HG03571 (cell line): ENCODE data around the gene RFX8.

ENCODE experiments used
- ATAC-seq: cut with Tn5 transposase; IDR thresholded peaks from one replicate; pipeline ENCODE4 v1.9.1; 2021; ENCODE audit not compliant: unreplicated experiment

The RFX8 gene

DNA sequence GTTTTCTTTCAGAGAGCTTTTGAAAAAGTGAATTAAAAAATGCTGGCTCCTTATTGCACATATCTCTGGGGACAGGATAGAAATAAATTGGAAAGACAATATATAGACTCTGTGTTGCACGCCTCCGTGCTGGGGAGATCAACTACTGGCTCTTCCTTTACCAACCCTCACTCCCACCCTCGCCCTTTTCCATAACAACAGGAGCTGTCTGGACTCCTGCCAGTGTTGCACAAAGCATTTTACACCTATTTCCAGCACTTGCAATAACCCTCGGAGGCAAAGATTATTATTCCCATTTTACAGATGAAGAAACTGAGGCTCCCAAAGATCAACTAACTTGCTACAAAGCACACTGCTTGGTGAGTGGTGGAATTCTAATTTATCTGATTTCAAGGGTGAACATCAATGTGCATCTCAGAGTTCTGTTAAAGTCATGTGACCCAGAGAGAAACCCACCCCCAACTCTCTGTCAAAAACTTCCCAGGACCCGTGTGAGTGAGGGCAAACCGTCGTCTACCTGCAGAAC lies 91.8 kb downstream of the RFX8 start:
- ATAC-seq = no peak

DNA sequence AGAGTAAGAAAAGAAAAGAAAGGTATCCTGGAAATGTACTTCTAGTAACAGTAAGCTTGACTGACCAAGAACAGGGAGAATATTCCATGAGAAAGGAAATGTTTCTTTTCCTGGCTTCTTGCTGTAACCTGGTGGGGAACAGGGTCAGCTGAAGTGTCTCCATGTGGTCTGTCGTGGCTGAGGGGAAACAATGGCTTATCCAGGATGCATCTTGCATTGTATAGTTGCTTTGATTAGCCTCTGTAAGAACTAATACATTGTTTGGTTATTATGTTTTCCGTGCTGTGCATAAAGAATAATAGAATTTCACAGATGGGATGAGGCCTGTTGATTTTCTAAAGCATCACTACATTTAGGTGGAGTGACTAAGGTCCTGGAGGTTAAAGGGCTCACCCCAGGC lies 92.5 kb downstream of the RFX8 start:
- no peak for ATAC-seq

DNA sequence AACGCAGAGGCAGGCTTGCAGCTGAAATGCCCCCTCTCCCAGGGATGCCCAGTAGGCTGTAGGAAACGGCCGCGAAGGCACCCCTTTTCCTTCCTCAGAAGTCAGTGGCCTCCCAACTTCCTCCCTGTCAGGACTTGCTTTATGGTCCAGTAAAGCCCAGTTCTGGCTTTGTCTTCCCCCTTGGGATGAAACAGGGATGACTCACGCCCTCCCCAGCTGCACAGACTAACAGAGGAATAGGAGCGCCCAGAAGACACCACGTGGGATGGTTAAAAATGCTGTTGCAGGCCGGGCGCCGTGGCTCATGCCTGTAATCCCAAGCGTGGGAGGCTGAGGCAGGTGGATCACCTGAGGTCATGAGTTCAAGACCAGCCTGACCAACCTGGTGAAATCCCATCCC lies 94.5 kb downstream of the RFX8 start:
- no peak for ATAC-seq

DNA sequence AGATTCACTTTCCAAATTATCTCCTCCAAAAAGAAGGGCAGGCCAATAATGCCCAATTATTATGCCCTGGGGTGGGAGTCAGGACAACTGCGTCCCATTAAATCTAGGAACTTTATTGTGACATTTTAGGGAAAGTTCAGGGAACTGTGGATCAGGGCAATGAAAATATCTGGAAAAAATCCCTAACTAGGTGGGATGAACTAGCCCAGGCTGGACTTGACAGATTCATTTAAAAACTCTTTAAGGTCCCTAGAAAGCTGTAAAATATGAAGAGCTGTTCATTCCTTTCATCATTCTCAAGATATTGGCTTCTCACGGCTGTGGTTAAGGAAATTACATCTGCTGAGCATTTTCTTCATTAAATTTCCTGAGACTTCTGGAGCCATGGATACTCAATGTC lies 95.8 kb downstream of the RFX8 start:
- ATAC-seq = no peak

DNA sequence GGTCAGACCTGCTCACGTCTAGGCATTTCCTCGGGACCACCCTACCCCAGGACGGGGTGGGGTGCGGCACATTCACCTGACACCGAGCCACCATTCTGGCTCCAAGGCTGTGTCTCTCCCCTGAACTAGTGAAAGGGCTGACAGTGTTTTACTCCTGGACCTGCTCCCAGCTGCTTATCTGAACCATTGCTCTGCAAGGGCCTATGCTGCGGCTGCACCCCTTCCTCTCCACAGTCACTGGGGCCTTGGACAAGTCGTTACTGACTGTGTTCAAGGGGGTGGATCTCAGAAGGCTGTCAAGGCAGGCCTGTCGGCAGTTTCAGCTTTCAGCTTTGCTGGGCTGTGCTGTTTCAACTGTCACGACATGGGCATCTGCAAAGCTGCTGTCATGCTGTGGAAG lies 99.3 kb downstream of the RFX8 start:
- no peak for ATAC-seq

DNA sequence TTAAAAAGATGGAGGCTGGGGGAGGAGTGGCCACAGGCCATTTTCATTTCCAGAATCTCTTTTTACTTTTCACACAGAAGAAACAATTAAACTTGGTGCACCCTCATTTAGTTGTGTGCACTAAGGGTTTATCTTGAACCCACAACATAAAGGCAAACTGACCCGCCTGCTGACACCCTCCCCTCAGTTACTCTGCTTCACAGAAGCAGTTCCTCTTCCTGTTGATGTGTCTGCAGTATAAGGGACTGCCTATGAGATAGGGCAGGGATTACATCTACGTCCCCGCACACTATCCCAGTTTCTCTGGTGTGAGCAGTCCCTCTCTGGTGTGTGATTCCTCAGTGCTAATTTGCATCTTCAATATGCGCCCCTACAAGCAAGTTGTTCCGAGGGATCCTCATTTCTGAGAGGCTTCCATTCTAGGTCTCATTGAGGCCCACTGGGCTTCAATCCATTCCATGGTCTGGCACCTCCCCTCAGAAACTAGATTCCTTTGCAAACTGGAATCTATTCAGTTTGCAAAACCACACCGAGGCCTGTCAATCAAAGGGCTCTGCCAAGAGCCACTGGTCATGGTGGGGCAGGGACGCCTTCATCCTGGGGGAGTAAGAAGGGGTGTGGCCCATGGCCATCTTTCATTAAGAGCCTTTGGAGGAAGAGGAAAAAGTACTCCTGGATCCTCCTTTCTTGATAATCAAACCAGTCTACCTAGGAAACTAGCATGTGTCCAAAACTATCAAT lies 99.9 kb downstream of the RFX8 start:
- ATAC-seq = no peak

DNA sequence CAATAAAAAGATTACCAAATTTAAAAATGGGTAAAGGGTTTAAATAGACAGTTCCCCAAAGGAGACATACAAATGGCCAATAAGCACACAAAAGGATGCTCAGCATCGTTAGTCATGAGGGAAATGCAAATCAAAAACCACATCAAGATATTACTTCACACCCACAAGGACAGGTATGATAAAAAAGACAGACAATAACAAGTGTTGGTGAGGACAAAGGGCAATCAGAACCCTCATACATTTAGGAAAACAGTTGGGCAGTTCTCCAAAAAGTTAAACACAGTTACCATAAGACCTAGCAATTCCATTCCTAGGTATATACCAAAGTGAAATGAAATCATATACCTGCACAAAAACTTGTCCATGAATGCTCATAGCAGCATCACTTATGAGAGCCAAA lies 102.1 kb downstream of the RFX8 start:
- no peak for ATAC-seq

DNA sequence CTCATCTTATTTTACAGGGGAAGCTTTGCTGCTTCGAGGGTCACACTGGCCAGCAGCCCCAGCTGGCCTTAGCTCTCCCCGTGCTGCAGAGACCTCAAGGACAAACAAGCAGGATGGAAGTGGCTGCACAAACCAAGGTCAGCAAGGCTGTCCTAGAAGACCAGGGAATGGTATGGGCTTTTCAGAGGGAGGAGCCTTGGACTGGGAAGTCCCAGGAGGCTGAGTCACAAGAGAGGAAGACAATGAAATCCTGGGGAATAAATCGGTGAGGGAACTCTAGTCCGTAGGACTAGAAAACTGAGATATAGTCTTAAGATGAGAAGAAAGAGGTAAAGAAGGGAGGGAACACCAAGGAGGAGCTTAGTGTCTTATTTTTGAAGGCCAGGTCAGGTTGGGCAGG lies 103.3 kb downstream of the RFX8 start:
- no peak for ATAC-seq

DNA sequence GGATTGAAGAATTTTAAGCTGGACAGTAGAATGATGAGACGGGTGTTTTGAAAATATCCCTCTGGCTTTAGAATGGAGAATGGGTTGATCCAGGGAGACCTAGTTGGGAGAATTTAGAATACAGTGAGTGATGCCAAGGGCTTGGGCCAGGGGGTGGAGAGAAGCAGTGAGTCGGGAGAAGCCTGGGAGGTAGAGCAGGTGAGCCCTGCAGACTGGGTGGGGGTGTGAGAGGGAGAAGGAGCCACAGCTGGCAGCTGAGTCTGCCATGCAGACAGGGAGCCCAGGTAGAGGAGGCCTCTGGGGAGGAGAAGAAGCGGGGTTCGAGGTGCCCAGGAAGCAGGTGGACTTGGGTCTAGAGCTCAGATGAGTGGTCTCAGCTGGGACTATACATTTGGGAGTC lies 105.8 kb downstream of the RFX8 start:
- ATAC-seq = no peak

DNA sequence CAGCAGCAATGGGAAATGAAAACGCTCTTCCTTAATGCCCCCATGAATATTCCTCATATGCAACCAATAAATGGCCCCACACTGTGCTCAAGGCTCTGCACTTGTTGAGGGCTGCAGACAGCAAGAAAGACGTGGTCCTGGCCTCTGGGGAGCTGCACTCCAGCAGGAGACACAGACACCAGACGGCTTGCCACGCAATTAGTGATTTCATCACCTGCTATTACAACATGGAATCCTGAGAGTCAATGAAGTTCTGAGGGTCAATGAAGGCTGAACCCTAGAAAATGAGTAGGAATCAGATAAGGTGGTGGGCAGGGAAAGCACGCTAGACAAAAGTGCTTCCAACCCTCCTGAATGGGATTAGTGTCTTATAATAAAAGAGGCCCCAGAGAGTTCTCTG lies 106.5 kb downstream of the RFX8 start:
- ATAC-seq = no peak

DNA sequence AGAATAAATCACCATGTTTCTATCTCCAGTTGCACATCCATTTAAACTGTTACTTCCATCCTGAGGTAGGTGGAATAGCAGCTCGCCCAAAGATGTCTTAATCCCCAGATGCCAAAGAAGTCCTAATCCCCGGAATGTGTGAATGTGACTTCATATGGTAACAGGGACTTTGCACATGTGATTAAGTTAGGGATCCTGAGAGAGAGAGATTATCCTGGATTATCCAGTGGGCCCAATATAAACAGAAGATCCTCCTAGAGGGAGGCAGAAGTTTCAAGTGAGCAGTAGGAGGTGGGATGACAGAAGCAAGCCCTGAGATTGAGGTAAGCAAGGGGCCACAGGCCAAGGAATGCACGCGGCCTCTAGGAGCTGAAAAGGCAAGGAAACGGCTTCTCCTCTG lies 107.4 kb downstream of the RFX8 start:
- ATAC-seq = no peak

DNA sequence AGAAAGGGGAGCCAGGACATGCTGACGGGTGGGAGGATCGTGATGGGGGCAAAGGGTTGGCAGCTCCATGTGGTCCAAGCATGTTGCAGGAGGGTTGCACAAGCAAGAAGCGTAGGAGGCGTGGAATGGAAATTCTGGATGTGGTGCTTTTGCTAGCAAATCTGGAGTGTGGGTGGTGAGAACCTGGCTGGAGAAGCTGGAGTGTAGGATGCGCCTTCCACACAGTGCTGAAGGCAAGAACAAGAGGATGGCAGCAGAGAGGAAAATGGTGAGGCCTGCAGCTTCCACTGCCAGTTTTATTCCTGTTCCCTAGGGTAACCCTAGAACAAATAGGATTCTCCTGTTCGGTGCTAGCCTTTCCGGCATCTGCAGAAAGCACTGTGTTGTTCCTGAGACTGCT lies 110.0 kb downstream of the RFX8 start:
- no peak for ATAC-seq

DNA sequence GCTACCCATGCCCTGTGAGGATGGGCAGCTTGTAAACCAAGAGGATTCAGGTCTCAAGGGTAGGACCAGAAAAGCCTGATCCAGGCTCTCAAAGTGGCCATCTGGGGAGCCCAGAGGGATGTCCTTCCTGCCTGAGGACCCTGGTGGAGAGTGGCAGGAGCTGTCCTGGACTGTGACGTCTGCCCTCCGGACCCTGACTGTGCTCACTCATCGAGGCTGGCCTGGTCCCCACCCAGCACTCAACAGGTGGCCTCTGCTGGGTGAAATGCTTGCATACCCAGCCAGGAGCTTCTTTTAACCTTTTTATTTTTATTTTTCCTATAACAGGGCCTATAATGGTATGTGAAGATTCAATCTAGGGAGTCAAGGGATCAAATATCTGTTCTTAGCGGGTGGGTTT lies 112.1 kb downstream of the RFX8 start:
- ATAC-seq = no peak

DNA sequence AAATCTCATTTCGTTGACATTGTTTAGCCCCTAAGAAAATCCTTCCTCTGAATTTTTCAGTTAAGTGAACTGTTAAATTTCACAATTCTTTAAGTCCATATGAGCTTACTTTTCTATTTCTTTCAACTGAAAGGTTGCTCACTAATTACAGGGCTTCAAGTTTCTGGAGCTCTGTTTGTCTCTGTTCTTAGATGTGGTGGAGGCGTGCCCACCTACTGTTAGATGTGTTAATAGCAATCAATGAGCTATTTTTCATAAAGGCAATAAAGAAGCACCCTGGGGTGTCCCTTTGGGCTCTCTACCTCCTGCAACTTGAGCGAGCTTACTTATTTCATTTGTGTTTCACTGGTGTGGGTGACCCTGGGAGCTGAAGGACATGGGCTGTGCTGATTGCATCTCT lies 112.6 kb downstream of the RFX8 start:
- no peak for ATAC-seq

DNA sequence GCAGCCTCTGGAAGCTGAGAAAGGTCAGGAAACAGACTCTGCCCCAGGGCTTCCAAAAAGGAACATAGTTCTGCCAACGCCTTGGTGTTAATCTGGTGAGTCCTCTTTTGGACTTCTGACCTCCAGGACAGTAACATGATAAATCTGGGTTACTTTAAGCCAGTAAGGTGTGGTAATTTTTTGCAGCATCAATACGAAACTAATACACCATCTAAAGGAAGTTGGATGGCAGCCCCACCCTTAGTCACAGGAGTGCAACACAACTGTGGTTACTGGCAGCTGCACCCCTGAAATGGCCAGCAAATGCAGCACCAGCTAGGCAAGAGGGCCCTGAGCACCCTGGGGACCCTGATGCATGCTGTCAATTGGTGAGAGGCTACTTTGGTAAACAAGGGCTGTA lies 113.4 kb downstream of the RFX8 start:
- no peak for ATAC-seq

DNA sequence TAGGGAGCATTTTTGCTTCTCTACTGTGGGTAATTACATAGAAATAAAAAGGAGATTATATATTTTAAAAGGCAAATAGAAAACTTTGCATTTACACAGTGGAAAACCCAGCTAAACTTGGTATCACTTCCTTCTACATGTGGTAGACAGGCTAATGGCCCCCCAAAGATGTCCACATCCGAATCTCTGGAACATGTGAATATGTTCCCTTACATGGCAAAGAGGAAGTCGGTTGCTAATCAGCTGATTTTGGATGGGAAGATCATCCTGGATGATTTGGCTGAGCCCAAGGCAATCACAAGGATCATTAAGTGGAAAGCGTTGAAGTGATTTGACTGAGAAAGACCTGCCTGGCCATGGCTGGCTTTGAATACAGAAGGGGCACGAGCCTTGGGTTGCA lies 113.8 kb downstream of the RFX8 start:
- no peak for ATAC-seq

DNA sequence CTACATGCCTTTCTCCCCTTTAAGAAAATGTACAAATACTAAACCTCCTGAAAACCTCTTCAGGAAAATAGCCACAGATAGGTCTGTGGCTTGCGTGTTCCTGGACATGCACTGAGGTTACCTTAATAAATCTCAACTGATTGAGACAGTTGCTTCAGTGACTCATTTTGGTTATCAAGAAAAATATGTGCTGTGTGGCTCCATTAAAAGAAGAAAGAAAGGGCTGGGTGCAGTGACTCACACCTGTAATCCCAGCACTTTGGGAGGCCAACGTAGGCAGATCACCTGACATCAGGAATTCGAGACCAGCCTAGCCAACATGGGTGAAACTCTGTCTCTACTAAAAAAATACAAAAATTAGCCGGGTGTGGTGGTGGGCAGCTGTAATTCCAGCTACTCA lies 114.7 kb downstream of the RFX8 start:
- ATAC-seq = no peak

DNA sequence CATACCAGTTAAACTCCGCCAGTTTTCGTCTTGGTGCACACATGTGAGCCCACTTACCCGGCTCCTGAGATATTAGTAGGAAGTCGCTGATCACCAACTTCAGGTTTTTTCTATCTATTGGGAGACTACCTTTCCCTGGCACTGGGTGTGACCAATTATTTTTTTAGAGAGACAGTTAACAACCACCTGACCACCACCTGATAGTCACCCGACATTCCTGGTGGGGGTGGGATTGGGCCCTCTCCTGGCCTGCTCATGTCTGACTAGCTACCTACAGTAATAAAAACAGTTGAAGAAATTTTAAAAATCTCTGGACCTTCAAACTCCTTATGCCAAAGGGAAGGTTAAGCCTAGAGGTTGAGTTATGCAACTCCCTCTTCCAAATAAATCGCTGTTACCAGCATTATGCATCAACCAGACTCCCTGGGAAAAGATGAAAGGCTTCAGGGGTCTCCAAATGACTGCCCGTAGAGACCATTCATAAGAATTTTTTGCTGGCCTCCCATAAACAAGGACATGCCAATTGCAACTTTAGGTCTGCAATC lies 115.4 kb downstream of the RFX8 start:
- no peak for ATAC-seq

DNA sequence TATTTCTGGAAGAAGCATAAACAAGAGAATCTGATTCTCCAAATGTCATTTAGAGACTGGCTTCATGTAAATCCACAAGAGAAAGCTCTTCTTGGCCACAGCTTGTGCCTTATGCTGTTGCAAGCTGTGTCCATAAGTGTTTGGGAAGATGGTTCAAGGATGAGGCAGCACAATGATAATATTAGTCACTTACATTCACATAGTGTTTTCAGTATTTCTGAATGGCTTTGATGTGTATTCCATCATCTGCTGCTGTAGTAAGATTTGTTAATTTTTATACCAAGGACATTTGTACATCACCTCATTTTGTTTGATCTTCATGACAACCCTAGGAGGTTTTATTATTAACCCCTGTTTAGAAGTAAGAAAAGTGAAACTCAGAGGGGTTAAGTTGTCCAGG lies 117.5 kb downstream of the RFX8 start:
- no peak for ATAC-seq

DNA sequence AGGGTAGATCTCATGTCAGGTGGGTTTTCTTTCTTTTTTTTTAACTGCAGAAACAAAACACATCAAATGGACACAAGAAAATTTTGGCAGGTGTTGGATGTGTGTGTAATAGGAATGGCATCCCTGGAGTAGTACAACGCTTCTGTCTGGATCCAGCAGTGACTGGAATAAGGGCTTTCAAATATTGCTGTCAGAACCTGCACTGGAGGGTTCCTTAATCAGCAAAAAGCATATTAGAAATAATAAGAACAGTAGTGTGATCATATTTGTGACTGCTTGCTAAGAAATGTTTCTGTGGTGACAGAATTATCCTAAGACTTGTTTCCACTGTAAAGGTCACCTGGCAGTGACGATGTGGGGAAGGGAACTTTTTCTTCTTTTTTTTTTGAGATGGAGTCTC lies 118.4 kb downstream of the RFX8 start:
- no peak for ATAC-seq

DNA sequence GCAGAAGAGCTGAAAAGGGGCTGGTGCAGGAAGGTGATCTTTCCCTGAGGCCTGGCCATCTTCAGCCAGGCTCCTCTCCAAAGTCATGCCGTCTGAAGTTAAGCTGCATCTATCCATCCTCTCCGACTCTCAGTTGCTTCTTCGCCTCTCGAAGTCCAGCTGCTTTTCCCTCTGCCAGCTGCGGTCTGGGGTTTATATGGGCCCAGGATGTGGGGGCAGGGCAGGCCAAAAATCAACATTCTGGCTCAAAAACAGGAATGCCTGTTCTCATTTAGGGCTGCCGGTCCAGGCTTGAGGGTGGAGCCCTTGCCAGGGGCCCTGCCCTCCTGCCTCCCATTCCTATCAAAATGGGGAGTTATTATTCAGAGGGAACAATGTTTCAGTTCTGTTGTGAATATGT lies 118.9 kb downstream of the RFX8 start:
- ATAC-seq = no peak

DNA sequence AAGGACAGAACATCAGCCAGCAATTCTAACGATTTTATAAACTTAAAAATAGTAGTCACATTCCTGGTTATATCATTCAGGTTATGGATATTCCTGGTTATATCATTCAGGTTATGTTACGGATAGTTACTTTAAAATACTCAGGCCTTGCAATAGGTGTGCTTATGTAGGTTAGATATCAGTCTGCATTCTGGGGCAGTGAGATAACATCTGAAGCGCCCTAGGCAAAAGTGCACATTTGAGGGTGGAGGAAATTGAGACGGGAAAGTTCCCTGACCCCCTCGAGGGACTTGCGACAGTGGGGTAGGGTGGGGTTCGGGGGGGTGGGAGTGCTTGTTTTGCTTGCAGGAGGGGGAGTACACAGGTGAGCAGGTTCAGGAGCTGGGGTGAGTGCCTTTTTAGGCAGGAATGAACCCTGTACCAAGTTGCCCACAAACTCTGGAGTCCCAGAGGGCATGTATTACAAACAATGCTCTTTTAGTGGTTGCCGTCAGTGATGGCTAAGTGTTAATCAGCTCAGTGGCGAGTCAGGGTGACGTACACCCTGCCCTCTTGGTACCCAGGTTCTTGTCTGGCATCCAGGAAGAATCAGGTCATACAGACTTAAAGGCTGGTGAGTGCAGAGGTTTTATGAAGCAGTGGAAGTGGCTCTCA lies 119.4 kb downstream of the RFX8 start:
- no peak for ATAC-seq
